GM12801 (cell line): ENCODE data around the gene FGGY.

Source experiments
- TF ChIP-seq, protein P1 (sequence below): IDR thresholded peaks from one replicate; pipeline ENCODE4 v1.5.1; 2011; ENCODE audit warnings: control low read depth; ENCODE audit not compliant: insufficient read length; ENCODE audit errors: extremely low read depth

The FGGY gene

GRCh38 chr1:59345221-59345620 is 48.3 kb downstream of the FGGY start:
- TF ChIP-seq, protein P1, sequence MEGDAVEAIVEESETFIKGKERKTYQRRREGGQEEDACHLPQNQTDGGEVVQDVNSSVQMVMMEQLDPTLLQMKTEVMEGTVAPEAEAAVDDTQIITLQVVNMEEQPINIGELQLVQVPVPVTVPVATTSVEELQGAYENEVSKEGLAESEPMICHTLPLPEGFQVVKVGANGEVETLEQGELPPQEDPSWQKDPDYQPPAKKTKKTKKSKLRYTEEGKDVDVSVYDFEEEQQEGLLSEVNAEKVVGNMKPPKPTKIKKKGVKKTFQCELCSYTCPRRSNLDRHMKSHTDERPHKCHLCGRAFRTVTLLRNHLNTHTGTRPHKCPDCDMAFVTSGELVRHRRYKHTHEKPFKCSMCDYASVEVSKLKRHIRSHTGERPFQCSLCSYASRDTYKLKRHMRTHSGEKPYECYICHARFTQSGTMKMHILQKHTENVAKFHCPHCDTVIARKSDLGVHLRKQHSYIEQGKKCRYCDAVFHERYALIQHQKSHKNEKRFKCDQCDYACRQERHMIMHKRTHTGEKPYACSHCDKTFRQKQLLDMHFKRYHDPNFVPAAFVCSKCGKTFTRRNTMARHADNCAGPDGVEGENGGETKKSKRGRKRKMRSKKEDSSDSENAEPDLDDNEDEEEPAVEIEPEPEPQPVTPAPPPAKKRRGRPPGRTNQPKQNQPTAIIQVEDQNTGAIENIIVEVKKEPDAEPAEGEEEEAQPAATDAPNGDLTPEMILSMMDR, result no peak

- TF ChIP-seq, protein P1, result no peak
Measured at GRCh38 chr1:59346429-59346828, 49.5 kb downstream of the FGGY start.

- TF ChIP-seq, protein P1, result no peak
Measured at GRCh38 chr1:59349101-59349500, 52.2 kb downstream of the FGGY start.

GRCh38 chr1:59350521-59350920 is 53.6 kb downstream of the FGGY start:
- TF ChIP-seq, protein P1, result no peak

- TF ChIP-seq, protein P1, result no peak
Measured at GRCh38 chr1:59352065-59352464, 55.2 kb downstream of the FGGY start.

GRCh38 chr1:59353453-59353852 is 56.6 kb downstream of the FGGY start:
- TF ChIP-seq, protein P1, result no peak

GRCh38 chr1:59354709-59355337 is 57.9 kb downstream of the FGGY start:
- TF ChIP-seq, protein P1, result no peak
